Activated T-helper 2 cell treated with anti-CD3 and anti-CD28 coated beads, Interferon-gamma antibody, Interleukin-2, Interleukin-4, amounts not matched to agents 10 μg/mL and 5 μg/mL and 100 μg/mL, durations not matched to agents 14 hours and 24 hours and 36 hours (primary cell): ENCODE measurements around the gene EXOC3L4. TPM values are rescaled to one million over a fixed set of nuclear protein-coding genes. Genes with fewer than 3 reads are reported as not detected.

ENCODE experiments used
- DNase-seq: peaks from one replicate; pipeline ENCODE4 v3.0.0; 2021; ENCODE audit warnings: low spot score
- H3K27ac Mint-ChIP-seq: one replicate; pipeline ENCODE4 v1.8.0; 2021; ENCODE audit warnings: mixed read lengths
- H3K27me3 Mint-ChIP-seq: one replicate; pipeline ENCODE4 v1.8.0; 2021; ENCODE audit warnings: low read depth, mixed read lengths
- H3K36me3 Mint-ChIP-seq: one replicate; pipeline ENCODE4 v1.8.0; 2021; ENCODE audit warnings: low read depth, mixed read lengths
- H3K4me1 Mint-ChIP-seq: one replicate; pipeline ENCODE4 v1.8.0; 2021; ENCODE audit warnings: low read depth, mixed read lengths
- H3K4me3 Mint-ChIP-seq: one replicate; pipeline ENCODE4 v1.8.0; 2021; ENCODE audit warnings: low read depth, mild to moderate bottlenecking, moderate library complexity, mixed read lengths
- H3K9me3 Mint-ChIP-seq: one replicate; pipeline ENCODE4 v1.8.0; 2021; ENCODE audit warnings: mixed read lengths
- intact Hi-C: fragments of 100-400 bp; cut with micrococcal nuclease; formaldehyde crosslinking; loops from one replicate; pipeline ENCODE4 v1.15.1; 2023
- total RNA-seq: library from RNA; stranded (reverse); gene quantifications from 2 replicates; pipeline ENCODE4 v1.2.3, GENCODE V29; 2022

Gene EXOC3L4
- total RNA-seq, 1 donor from 2014 or later: not detected

- intact Hi-C loops: no loop called here
- Mint-ChIP-seq H3K27me3 (peaks cover 21% of the 10 kb centered on the region), H3K27ac (no peak overlapping the region), H3K9me3 (no peaks in the 10 kb centered on the region), H3K4me1 (no peaks in the 10 kb centered on the region), H3K4me3 (no peak overlapping the region), H3K36me3 (no peaks in the 10 kb centered on the region)
- DNase-seq: no peak
These were observed 30.1 kb upstream of the EXOC3L4 start for GRCh38 chr14:103064436-103064835.

DNA sequence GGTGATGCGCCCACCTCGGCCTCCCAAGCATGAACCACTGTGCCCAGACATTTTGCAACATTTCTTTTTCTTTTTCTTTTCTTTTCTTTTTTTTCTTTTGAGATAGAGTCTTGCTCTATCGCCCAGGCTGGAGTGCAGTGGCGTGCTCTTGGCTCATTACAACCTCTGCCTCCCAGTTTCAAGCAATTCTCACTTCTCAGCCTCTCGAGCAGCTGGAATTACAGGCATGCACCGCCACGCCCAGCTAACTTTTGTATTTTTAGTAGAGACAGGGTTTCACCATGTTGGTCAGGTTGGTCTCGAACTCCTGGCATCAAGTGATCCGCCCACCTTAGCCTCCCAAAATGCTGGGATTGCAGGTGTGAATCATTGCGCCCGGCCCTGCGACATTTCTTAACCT lies 29.5 kb upstream of the EXOC3L4 start:
- Mint-ChIP-seq H3K9me3 (no peaks in the 10 kb centered on the region), H3K4me1 (no peaks in the 10 kb centered on the region)
- DNase-seq: no peak

DNA sequence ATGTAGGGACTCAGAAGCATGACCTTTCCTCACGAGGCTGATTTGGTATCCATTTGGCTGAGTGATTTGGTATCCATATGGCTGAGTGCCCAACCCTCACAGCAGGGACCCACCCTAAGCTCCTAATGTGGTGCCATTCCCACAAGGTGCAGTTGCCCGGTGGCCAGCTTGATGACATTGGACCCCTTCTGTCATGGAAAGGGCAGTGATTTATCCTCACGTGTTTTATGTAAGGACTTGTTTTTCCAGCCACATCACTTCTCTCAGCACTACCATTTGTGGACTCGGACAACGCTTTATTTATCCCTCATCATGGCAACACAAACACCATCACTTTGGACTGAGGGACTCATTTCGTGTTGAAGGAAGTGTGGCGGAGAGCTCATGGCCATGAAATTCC lies 28.7 kb upstream of the EXOC3L4 start:
- H3K27me3 Mint-ChIP-seq: peaks cover 13% of the 10 kb centered on the region
- no peak overlapping the region for H3K27ac Mint-ChIP-seq
- H3K4me1 Mint-ChIP-seq: no peaks in the 10 kb centered on the region
- H3K4me3 Mint-ChIP-seq: no peak overlapping the region
- DNase-seq: no peak
- intact Hi-C loops: no loop called here
- no peaks in the 10 kb centered on the region for H3K9me3 Mint-ChIP-seq
- H3K36me3 Mint-ChIP-seq: no peaks in the 10 kb centered on the region

More for the DNA sequence above, 29.5 kb upstream of the EXOC3L4 start:
- Mint-ChIP-seq H3K36me3 (no peaks in the 10 kb centered on the region), H3K4me3 (no peak overlapping the region), H3K27me3 (peaks cover 17% of the 10 kb centered on the region), H3K27ac (no peak overlapping the region)
- intact Hi-C loops: no loop called here

- peaks cover 12% of the 10 kb centered on the region for H3K27me3 Mint-ChIP-seq
- DNase-seq: no peak
- H3K36me3 Mint-ChIP-seq: no peaks in the 10 kb centered on the region
- intact Hi-C loops: no loop called here
- H3K4me3 Mint-ChIP-seq: no peak overlapping the region
- no peaks in the 10 kb centered on the region for H3K9me3 Mint-ChIP-seq
- no peak overlapping the region for H3K27ac Mint-ChIP-seq
- no peaks in the 10 kb centered on the region for H3K4me1 Mint-ChIP-seq
These were observed 28.1 kb upstream of the EXOC3L4 start for GRCh38 chr14:103066399-103066798.

DNA sequence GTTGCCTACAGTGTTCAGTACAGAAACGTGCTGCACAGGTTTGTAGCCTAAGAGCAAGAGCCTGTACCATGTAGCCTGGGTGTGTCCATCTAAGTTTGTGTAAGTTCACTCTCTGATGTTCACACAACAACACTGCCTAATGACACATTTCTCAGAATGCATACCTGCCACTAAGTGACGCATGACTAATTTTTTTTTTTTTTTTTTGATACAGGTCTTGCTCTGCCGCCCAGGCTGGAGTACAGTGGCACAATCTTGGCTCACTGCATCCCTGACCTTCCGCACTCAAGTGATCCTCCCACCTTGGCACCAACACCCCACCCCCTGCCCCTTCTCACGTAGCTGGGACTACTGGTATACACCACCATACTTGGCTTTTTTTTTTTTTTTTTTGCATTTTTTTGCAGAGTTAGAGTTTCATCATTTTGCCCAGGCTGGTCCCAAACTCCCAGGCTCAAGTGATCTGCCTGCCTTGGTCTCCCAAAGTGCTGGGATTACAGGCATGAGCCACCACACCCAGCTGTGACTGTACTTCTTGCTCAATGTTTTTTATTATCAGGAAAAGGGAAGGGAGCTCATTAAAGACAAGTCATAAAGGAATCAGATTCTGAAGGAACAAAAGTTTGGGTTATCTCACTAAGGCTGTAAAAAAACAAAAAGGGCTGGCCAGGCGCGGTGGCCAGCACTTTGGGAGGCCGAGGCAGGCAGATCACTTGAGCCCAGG lies 27.1 kb upstream of the EXOC3L4 start:
- no peaks in the 10 kb centered on the region for H3K4me1 Mint-ChIP-seq
- no peak for DNase-seq
- no peaks in the 10 kb centered on the region for H3K36me3 Mint-ChIP-seq
- intact Hi-C loops: no loop called here
- H3K27ac Mint-ChIP-seq: no peak overlapping the region
- H3K27me3 Mint-ChIP-seq: peaks cover 5% of the 10 kb centered on the region
- H3K4me3 Mint-ChIP-seq: no peak overlapping the region
- no peaks in the 10 kb centered on the region for H3K9me3 Mint-ChIP-seq

- Mint-ChIP-seq H3K36me3 (no peaks in the 10 kb centered on the region), H3K9me3 (no peaks in the 10 kb centered on the region), H3K4me3 (no peak overlapping the region), H3K27me3 (peaks cover 4% of the 10 kb centered on the region), H3K27ac (no peak overlapping the region), H3K4me1 (no peaks in the 10 kb centered on the region)
- intact Hi-C loops: no loop called here
- no peak for DNase-seq
These were observed 26.0 kb upstream of the EXOC3L4 start for GRCh38 chr14:103068351-103069073.

GRCh38 chr14:103070263-103070885 lies 24.2 kb upstream of the EXOC3L4 start:
- no peaks in the 10 kb centered on the region for H3K9me3 Mint-ChIP-seq
- no peaks in the 10 kb centered on the region for H3K4me1 Mint-ChIP-seq
- intact Hi-C loops: loop anchor here (10.0 kb wide), 1 partner anchor 376 kb away; no protein-coding TSS in a partner anchor
- H3K27me3 Mint-ChIP-seq: peaks cover 5% of the 10 kb centered on the region
- no peaks in the 10 kb centered on the region for H3K36me3 Mint-ChIP-seq
- no peak overlapping the region for H3K27ac Mint-ChIP-seq
- H3K4me3 Mint-ChIP-seq: no peak overlapping the region
- no peak for DNase-seq

DNA sequence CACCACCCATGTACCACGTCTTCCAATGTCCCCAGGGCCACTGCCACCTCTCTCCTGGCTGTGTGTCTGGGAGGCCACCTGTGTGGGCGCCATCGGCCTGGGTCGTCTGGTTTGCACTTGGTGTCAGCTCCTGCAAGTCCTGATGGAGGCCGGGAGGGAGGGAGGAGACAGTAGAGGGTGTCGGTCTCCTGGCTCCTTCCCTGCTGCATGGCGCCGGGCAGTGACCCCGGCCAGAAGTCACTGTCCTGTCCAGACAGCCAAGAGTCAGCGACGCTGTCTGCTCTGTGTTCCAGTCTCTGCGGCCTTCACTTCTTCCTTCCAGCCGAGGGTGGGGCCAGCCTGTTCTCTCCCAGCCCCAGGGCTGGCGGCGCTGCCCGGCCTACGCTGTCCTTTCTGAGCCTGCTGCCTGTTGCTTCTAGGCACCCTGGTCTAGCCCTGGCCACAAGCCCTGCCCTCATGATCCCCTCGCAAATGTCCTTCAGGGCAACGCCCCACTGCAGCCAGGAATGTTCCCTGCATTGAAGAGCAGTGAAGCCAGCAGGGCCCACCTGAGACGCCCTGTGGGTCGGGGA lies 23.5 kb upstream of the EXOC3L4 start:
- Mint-ChIP-seq H3K4me1 (no peaks in the 10 kb centered on the region), H3K27ac (no peak overlapping the region), H3K9me3 (no peaks in the 10 kb centered on the region), H3K36me3 (no peaks in the 10 kb centered on the region), H3K27me3 (peaks cover 5% of the 10 kb centered on the region), H3K4me3 (no peak overlapping the region)
- intact Hi-C loops: loop anchor here (10.0 kb wide), 1 partner anchor 376 kb away; no protein-coding TSS in a partner anchor
- DNase-seq: no peak

DNA sequence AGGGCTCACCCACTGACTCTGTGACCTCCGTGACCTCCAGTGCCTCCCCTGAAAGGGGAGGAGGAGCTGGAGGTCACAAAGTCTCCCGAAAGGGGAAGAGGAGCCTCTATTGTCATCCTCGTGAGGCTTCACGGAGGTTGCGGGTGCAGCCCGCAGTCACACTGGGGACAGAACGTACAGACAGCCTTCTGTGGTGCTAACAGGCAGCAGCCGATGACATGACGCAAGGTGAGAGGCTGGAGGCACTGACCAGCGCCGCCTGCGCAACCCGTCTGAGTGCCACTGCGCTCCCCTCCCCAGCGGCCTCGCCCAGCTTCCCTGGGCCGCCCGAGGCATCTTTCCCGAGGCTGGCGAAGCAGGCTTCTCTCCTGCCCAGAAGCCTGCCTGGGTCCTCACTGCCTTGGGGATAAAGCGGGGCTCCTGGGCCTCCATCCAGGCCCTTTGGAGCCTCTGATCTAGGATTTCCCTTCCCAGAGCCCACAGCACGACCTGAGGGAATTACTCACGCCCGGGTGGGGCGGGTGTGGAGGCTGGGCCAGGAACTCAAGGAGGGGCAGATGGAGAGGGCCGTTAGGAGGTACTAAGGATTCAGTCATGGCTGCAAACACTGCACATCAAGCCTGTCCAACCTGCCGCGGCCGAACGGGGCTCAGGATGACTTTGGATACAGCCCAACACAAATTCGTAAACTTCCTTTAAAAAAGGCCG lies 22.8 kb upstream of the EXOC3L4 start:
- Mint-ChIP-seq H3K27me3 (peaks cover 5% of the 10 kb centered on the region), H3K4me1 (no peaks in the 10 kb centered on the region), H3K4me3 (no peak overlapping the region), H3K36me3 (no peaks in the 10 kb centered on the region), H3K9me3 (no peaks in the 10 kb centered on the region), H3K27ac (no peak overlapping the region)
- DNase-seq: no peak
- intact Hi-C loops: loop anchor here (10.0 kb wide), 1 partner anchor 377 kb away; no protein-coding TSS in a partner anchor

DNA sequence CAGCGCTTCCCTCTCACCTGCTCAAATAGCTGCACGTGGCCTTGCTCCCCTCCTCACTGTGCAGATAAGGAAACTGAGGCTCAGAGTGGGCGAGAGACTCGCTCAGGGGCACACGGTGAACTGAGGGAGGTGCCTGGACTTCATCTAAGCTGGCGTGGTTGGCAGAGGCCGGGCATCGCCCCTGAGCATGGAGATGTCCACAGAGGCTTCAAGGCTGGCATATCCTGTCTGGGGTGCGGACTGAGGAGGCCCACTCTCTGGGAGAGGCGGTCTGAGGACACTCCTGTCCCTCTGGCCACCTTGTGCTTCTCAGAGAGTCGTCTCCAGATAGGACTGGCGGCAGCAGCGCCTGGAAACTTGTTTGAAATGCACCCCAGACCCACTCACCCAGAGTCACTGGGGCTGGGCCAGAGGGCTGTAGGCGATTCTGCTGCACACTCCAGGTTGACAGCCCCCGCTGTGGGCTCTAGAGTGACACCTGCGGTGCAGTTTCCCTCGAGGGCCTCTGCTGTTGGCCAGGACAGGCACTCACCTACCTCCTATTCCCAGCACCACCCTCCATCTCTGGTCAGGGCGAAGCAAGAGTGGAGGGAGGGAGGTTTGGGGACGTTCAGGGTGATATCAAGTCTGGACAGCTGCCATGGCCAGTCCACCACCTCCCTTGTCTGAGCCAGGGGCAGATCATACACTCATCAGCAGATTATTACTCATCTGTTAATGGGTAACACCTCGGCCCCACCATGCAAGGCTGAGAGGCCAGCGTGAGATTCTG lies 21.7 kb upstream of the EXOC3L4 start:
- intact Hi-C loops: loop anchor here (10.0 kb wide), 1 partner anchor 378 kb away; no protein-coding TSS in a partner anchor
- H3K27me3 Mint-ChIP-seq: peaks cover 5% of the 10 kb centered on the region
- no peak for DNase-seq
- no peak overlapping the region for H3K27ac Mint-ChIP-seq
- no peaks in the 10 kb centered on the region for H3K9me3 Mint-ChIP-seq
- no peaks in the 10 kb centered on the region for H3K36me3 Mint-ChIP-seq
- H3K4me3 Mint-ChIP-seq: no peak overlapping the region
- H3K4me1 Mint-ChIP-seq: no peaks in the 10 kb centered on the region

- no peak overlapping the region for H3K27ac Mint-ChIP-seq
- no peak for DNase-seq
- intact Hi-C loops: loop anchor here (10.0 kb wide), 1 partner anchor 379 kb away; no protein-coding TSS in a partner anchor
- H3K9me3 Mint-ChIP-seq: no peaks in the 10 kb centered on the region
- no peaks in the 10 kb centered on the region for H3K36me3 Mint-ChIP-seq
- no peaks in the 10 kb centered on the region for H3K4me1 Mint-ChIP-seq
- H3K27me3 Mint-ChIP-seq: peaks cover 5% of the 10 kb centered on the region
- no peak overlapping the region for H3K4me3 Mint-ChIP-seq
These were observed 21.1 kb upstream of the EXOC3L4 start for GRCh38 chr14:103073367-103073875.
